Upper lobe of left lung (tissue), 4 donors: Measurements from ENCODE around the gene TLK1.

Experiments
- CTCF ChIP-seq, 6 experiments: fragments of 450-650 bp in 4 of 6; fragments of 200-600 bp in 2 of 6; sonication (generic) in 2 of 6; IDR thresholded peaks; one replicate each; pipeline ENCODE4 v1.5.1; 2016 to 2019; ENCODE audit warnings: antibody characterized with exemption in 6 of 6
- EP300 ChIP-seq, 4 donors: sonication (generic); formaldehyde crosslinking; IDR thresholded peaks; one replicate each; pipeline ENCODE4 v1.5.1; 2017; ENCODE audit warnings: antibody characterized with exemption in 4 of 4, control low read depth in 2 of 4
- POLR2A ChIP-seq, 4 donors: fragments of 450-650 bp; IDR thresholded peaks; one replicate each; pipeline ENCODE4 v1.5.1; 2016 to 2017; ENCODE audit warnings: antibody characterized with exemption in 4 of 4, mild to moderate bottlenecking in 2 of 4
- POLR2AphosphoS5 ChIP-seq, 2 donors: sonication (generic); formaldehyde crosslinking; IDR thresholded peaks; one replicate each; pipeline ENCODE4 v1.5.1; 2017; ENCODE audit warnings: antibody characterized with exemption in 2 of 2

GRCh38 chr2:171167352-171167997 is 6.8 kb upstream of the TLK1 start:
- no peak for TF ChIP-seq EP300 (IDR thresholded peaks at IDR 0.05)
- no peak for TF ChIP-seq CTCF (IDR thresholded peaks at IDR 0.05)
- TF ChIP-seq POLR2A (IDR thresholded peaks at IDR 0.05) = no peak
- no peak for TF ChIP-seq POLR2AphosphoS5 (IDR thresholded peaks at IDR 0.05)
